NK-92 (cell line): ENCODE results near the gene RHOXF2.
"Not testable (repeated sequence)": the region's sequence is repeated elsewhere in the genome, so short reads cannot be mapped to it uniquely, and the experiment has no call there.

ENCODE experiments used
- DNase-seq: peaks from one replicate; lab custom pipeline; 2025; ENCODE audit not compliant: unreplicated experiment; lab: John Stamatoyannopoulos, UW

The RHOXF2 gene

GRCh38 chrX:120196626-120197283 lies 38.3 kb downstream of the RHOXF2 start:
- DNase-seq: not testable (repeated sequence)

DNA sequence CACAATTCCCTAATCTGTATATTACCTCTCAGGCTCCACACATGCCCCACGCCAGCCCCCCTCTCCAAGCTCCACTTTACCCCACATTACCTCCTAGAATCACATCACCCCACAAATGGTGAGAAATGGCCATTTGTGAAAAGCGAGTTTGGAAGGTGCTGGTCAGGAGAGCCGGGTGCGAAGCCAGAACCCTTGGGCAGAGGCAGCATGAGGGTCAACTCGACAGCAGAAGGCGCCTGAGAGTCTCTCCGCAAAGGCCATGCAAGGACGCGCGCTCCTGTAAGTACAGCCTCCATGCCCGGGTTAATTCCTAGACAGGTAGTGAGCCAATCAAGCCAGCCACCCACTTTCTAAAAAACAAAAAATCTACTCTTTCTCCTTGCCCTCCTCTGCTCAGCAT lies 42.4 kb downstream of the RHOXF2 start:
- DNase-seq: no peak

DNA sequence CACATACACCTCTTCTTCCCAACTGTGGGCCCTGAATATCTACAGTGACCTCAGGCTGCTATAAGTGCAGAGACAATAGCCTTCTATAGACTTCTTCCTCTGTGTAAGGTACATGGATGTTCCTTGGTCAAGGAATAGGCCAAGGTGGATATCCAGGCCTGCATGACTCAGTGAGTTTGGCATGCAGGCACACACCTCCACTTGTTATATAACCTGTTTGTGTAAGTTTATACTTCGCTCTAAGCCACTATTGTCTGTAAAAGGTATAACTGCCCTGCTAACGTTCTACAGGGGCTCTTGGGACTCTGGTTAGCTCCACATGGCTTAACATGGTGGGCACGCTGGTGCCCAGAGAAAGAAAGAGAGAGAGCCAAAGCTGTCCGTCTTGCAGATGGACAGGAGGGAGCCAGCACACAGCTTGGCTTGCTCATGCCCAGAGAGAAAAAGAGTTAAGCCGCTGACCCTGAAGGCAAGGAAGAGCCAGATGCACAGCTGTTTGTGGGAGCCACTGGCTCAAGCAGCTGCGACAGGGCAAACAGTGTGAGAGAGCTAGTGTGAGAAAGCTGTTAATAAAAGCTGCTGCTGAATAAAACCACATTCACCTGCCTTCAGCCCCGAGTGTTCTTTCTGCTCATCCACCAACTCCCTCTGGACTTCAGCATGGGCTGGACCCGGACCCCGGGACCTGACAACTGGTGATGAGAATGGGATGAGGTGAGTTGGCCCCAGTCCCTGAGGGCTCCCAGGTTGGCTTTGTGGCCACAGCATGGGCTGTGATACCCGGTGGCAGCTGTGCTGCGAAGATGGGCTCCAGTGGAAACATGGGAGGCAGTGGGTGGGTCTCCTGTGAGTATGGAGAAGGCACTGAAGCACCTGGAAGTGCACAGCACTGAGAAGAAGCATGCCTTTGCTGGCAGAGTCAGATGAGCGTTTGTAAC lies 47.7 kb downstream of the RHOXF2 start:
- no peak for DNase-seq

- no peak for DNase-seq
These were observed 48.7 kb downstream of the RHOXF2 start for GRCh38 chrX:120207009-120207605.

DNA sequence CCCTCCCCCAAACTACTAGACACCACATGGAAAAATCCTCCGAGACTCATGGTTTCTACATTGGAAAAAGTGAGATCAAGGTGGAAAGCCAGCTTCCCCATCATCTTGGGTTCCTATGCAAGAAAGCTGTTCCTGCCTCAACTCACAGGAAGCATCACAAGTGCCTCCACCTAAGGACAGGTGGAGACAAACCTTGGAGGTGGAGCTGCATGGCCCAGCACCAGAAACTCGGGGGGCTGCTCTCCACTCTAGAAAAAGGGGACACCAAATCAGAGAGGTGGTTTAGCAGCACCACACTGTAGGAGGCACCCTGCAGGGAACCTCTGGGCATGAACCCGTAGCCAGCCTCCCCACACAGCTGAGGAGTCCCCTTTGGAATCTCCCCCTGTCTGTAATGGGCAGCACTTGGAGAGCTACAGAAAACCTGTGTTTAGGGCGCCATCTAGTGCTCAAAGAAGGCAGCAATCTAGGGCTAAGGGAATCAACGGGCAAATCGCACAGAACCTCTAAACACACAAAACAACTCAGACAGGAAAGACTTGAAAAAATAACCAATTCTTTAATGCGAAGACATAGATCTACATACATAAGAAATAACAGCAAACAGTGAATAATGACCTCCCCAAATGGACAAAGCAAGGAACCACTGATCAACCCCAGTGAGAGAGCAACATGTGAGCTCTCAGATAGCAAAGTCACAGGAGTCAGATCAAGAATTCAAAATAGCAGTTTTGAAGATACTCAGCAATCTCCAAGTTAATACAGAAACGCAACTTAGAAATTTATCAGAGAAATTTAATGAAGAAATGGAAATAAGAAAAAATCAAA lies 55.2 kb downstream of the RHOXF2 start:
- DNase-seq: no peak
